ENCODE measurements around the gene STARD8.

DNA sequence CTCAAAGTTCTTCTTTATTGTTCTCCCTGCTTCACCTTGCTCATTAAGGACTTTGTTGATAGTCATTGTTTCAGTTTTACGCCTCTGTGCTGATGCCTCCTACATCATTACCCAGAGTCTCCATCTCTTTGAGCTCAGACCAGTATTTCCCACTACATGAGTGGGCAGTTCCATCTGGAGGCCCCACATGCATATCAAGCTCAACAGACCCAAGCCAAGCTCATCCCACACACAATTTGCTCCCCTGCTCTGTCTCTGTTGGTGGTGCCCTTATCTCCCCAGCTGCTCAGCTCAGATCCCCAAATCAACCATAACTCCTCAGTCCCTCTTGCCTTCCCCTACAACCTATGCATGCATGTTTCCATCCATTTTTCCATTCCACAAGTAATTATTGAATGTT lies 96.3 kb downstream of the STARD8 start:
- TF ChIP-seq POLR2A (IDR thresholded peaks at IDR 0.05; ENCODE audit: low read length) = no peak
- no peak for TF ChIP-seq GATA1 (IDR thresholded peaks at IDR 0.05; ENCODE audit: low read depth, low read length)

Measured in erythroblast (primary cell).